MV-4-11 (cell line): ENCODE data around the gene DAAM1.

ENCODE experiments used
- DNase-seq: peaks from one replicate; lab custom pipeline; 2025; lab: John Stamatoyannopoulos, UW

The DAAM1 gene

GRCh38 chr14:59363531-59364226, 175.2 kb downstream of the DAAM1 start:
- no peak for DNase-seq

- DNase-seq = no peak
These were observed 181.8 kb downstream of the DAAM1 start for GRCh38 chr14:59370158-59370742.

GRCh38 chr14:59371771-59372170, 183.3 kb downstream of the DAAM1 start:
- DNase-seq = no peak

- no peak for DNase-seq
These were observed 185.6 kb downstream of the DAAM1 start for GRCh38 chr14:59374048-59374447.

GRCh38 chr14:59376686-59377085, 188.2 kb downstream of the DAAM1 start:
- no peak for DNase-seq

- no peak for DNase-seq
These were observed 189.0 kb downstream of the DAAM1 start for GRCh38 chr14:59377491-59377890.

GRCh38 chr14:59377991-59378601, 189.6 kb downstream of the DAAM1 start:
- peak; percentile 51 for DNase-seq

- DNase-seq = no peak
These were observed 201.5 kb downstream of the DAAM1 start for GRCh38 chr14:59389936-59390335.

- DNase-seq = no peak
These were observed 202.9 kb downstream of the DAAM1 start for GRCh38 chr14:59391388-59391787.

- DNase-seq = no peak
These were observed 205.8 kb downstream of the DAAM1 start for GRCh38 chr14:59394268-59394667.

- no peak for DNase-seq
These were observed 207.2 kb downstream of the DAAM1 start for GRCh38 chr14:59395672-59396071.

- DNase-seq = peak; percentile 93
These were observed 210.4 kb downstream of the DAAM1 start for GRCh38 chr14:59398841-59399240.

- no peak for DNase-seq
These were observed 218.2 kb downstream of the DAAM1 start for GRCh38 chr14:59406454-59407245.

- DNase-seq = peak; percentile 16
These were observed 219.0 kb downstream of the DAAM1 start for GRCh38 chr14:59407246-59408010.

GRCh38 chr14:59415836-59416602, 227.6 kb downstream of the DAAM1 start:
- DNase-seq = no peak

- DNase-seq = no peak
These were observed 228.8 kb downstream of the DAAM1 start for GRCh38 chr14:59417311-59417710.

GRCh38 chr14:59419303-59419702, 230.8 kb downstream of the DAAM1 start:
- DNase-seq = no peak
